Astrocyte of the spinal cord (primary cell): ENCODE data around the gene GATA1.

ENCODE experiments used
- DNase-seq: peaks from one replicate; pipeline ENCODE4 v3.0.0; 2011; ENCODE audit warnings: low read depth, low spot score
- H3K4me3 ChIP-seq: 2 replicates; pipeline ENCODE4 v1.5.1; 2011; ENCODE audit warnings: low read depth, mild to moderate bottlenecking, low read length, moderate library complexity
- CTCF ChIP-seq: IDR thresholded peaks from 2 replicates; pipeline ENCODE4 v1.5.1; 2012; ENCODE audit warnings: low read depth, mild to moderate bottlenecking, low read length, inconsistent platforms
- in situ Hi-C: cut with HindIII; loops from 2 replicates; pipeline ENCODE4 v1.10.0; 2017; ENCODE audit warnings: low sequenced_read_pairs

The GATA1 gene

GRCh38 chrX:48786825-48787504, 575 bp downstream of the GATA1 start:
- no peak for DNase-seq
- no peak overlapping the region for H3K4me3 ChIP-seq
- no peak for TF ChIP-seq CTCF
- in situ Hi-C loops = no loop called here

DNA sequence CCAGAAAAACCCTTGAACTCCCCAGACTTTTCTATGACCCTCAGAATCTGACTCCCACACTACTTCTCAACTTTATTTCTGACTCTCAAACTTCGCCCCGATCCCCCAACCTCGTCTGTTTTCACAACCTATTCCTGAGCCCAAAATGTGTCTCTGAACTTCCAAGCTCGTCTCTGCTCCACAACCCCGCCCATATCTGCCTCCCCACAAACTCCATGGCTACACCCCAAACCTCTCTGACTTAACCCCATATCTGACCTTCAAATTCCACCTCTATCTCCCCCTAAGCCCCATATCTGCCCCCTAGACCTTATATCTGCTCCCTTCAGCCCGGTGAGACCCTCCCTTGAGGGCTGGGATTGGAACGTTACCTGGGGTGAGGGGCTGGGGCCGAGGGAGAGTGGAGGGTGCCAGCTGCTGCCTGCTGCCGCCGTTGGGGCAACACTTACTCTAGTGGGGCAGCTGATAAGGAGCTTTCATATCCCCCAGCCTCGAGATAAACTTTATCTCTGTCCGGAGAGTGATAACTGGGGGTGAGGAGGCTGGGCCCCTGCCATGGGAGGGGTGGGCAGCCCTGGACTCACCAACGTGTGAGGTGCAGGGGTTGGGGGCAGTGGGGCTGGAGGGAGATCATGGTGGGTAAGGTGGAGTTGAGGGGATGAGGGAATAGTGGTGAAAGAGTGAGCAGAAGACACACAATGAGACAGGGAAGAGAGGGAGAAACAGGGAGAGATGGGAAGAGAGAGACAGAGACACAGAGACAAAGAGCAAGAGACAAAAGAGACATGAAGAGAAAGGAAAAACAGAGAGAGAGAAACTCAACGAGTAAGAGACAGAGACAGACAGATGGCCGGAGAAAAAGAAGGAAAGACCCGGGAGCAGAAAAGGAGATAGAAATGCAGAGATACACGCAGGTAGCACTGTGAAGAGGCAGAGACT, 1.4 kb downstream of the GATA1 start:
- no peak for DNase-seq
- H3K4me3 ChIP-seq = no peak overlapping the region
- no peak for TF ChIP-seq CTCF
- in situ Hi-C loops = no loop called here

- no peak for TF ChIP-seq CTCF
- H3K4me3 ChIP-seq = no peak overlapping the region
- in situ Hi-C loops = no loop called here
- no peak for DNase-seq
Measured at GRCh38 chrX:48789366-48790220, 3.2 kb downstream of the GATA1 start.

- no peak for TF ChIP-seq CTCF
- no peak for DNase-seq
- in situ Hi-C loops = no loop called here
- H3K4me3 ChIP-seq = no peak overlapping the region
Measured at GRCh38 chrX:48790477-48790876, 4.1 kb downstream of the GATA1 start.

DNA sequence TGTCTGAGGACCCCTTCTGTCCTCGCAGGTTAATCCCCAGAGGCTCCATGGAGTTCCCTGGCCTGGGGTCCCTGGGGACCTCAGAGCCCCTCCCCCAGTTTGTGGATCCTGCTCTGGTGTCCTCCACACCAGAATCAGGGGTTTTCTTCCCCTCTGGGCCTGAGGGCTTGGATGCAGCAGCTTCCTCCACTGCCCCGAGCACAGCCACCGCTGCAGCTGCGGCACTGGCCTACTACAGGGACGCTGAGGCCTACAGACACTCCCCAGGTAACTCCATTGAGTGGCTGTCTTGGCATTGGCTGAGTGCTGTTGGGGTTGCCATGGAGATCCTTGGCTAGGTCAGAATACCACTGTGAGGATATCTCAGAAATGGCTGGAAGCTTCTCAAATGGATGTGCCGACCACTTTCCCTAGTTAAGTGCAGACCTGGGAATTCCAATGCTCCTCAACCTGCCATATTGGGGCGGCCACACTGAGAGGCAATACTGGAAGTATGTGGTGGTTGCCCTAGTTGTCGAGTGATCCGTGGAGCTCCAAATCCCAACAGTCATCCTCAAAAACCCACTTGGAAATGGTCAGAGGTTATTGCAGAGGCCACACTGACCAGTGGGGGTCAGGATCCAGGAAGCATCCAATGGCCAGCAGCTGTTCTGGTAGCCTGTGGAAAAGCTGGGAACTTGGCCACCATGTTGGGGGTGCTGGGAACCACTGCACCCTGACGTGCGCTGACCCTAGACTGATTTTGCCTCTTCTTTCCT, 4.9 kb downstream of the GATA1 start:
- in situ Hi-C loops = no loop called here
- H3K4me3 ChIP-seq = no peak overlapping the region
- no peak for TF ChIP-seq CTCF
- DNase-seq = no peak
